Putamen (tissue), 1 donor: ENCODE results near the gene VSIG8.

Source experiments
- DNase-seq: peaks from one replicate; pipeline ENCODE4 v3.0.0-alpha.2; 2016; ENCODE audit warnings: low spot score

Gene VSIG8

DNA sequence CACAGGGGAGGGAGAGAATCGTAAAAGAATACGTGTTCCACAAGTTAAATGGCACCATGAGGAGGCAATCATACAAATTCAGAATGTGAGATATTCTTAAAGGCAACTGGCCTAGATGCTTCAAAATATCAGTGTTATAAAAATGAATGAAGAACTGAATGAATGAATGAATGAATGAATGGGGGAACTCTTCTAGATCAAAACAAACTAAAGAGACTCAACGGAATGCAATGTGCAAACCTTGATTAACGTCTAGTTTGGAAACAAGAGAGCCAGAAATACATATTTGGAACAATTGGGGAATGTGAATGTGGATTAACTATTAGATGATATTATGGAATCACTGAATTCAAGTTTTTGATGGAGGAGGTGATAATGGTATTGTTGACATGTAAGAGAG lies 20.7 kb upstream of the VSIG8 start:
- DNase-seq: no peak

DNA sequence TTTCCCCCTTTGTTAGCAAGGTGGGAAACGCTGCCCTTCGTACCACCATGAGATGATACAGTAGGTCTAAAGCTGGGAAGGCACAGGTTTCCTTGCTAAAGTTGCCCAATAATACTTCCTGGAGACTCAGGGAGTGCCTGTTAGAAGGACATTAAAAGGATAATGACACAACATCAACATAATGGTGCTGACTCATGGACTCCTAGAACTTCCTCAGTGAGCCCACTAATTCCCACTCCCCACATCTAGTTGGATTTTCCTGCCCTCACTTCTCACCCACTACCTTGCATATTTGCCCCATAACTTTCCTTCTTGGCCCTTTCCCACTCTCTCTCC lies 20.0 kb upstream of the VSIG8 start:
- no peak for DNase-seq

DNA sequence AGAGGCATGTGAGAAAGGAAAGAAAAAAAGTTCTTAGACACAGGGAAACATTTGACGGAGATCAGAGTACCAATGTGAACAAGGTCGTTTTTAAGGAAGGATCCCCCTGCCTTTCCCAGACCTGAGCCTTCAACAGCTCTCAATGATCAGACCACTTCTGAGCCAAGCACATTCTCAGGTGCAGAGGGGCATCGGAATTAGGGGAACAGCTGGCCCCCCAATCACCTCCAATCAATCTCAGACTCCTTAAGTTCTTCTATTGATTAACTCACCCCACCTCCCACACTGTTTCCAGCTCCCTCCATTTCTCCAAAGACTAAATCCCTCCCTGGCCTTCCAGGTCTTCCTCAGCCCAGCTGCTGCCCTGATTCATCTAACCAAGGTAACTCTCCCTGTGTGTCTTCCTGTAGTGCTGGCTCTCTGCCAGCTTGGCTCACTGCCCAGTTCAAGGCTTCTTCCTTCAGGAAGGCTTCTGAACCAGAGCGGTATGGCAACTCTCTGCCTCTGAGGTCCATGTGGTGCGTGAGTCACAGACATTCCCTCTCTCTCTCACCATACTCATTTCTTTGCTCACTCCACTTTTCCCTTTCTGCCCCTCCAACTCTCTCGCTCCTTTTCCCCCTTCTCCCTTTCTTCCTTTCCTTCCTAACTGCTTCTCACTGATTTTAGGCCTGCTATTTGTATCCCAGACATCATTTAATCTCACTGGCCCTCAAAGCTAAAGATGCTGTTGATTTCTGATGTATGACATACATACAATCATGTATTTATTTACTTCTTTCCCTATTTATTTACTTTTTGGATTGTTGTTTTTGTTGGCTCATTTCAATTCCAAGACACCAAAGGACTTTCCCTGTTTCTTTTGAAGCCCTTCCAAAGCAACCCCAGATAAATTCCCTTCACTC lies 19.4 kb upstream of the VSIG8 start:
- DNase-seq: no peak

DNA sequence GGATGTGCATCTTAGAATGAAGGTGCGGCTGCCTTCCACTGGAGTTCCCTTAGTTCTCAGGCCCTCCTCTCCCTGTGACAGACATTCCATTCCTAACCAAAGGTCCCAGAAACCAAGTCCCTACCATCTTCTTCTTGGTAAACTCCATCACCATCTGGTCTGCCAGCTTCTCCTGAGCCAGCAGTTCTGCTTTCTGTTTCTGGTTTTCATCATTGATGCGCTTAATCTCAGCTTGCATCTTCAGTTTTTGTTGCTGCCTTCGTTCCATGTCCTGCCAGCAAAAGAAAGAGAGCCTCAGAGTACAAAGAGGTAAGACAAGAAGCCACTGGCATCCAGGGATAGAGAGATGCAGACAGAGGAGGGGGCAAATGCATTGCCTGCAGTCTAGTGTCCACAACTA lies 18.0 kb upstream of the VSIG8 start:
- no peak for DNase-seq

DNA sequence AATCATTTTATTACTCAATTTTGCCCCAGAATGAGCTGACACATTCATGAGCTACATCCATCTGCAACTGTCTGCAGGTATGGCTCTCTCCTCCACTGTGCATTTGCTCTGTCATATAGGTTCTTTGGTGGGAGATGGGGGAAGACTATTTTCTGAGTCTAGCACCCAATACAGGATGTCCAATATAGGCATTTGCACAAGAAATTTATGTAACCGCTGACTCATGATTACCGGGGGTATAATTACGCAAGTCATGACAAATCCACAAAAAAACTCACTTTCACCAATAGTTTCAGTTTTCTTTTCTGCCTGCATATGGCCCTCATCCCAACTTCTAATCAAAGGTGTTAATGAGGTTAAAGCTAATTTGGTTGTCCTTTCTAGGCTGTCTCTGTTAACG lies 17.5 kb upstream of the VSIG8 start:
- DNase-seq: no peak

DNA sequence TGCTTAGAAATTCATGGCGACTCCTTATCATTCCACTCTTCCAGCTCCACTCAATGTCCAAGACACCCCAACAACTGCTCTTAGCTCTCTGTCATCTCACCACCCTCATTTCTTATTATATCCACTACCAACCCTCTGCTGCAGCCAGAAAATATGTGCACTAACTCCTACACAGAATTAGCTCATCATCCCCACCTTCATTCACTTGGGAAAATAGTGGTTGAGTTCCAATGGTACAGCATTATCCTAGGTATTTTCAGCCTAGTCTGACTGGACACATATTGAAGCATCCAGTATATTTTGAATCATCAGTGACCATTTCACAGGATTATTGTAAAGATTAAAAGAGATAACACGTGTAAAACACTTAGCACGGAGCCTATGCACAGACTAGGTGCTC lies 16.7 kb upstream of the VSIG8 start:
- no peak for DNase-seq

DNA sequence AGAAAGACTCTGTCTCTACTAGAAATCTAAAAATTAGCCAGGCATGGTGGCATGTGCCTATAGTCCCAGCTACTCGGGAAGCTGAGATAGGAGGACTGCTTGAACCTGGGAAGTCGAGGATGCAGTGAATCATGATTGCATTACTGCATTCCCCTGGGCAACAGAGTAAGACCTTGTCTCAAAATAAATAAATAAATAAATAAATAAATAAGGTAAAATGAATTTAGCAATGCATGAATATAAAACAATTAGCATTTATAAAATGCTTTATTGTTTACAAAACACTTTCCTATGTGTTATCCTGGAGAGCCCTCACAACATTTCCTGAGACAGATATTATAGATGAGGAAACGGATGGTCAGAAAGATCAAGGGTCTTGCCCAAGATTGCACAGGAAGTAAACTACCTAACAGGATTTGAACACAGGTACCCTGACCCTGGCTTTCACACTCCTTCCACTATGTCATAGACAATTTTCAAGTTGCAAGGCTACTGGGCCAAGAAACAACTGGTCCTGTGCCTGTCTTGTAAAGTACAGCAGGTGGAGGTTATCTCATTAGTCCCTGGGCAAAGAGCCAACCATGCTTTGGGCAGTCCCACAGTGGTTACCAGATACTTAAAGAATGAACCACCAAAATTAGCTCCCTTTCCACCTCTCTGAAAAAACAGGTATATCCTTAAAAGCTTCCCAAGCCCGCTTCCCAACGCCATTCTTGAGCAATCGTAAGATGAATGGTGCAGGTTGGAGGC lies 15.4 kb upstream of the VSIG8 start:
- DNase-seq: no peak

DNA sequence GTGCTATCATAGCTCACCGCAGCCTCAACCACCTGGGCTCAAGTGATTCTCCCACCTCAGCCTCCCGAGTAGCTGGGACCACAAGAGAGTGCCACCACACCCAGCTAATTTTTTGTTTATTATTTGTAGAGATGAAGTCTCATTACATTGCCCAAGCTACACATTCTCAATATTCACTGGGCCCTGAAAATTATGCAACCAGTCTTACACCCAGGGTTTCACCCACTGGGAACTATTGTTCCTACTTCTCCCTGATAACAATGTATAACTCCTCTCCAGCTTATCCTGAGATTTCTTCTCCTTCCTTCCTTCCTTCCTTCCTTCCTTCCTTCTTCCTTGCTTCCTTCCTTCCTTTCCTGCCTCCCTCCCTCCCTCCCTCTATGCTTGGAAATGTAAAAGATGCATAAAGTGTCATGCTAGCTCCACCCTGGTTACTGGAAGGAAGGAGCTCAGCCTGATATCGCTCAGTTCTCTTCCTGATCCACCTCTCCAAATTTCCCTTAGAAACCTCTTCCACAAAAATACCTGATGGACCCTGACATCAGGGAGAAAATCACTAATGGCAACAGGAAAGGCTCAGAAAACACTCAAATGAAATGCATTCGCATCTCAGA lies 11.2 kb upstream of the VSIG8 start:
- no peak for DNase-seq

DNA sequence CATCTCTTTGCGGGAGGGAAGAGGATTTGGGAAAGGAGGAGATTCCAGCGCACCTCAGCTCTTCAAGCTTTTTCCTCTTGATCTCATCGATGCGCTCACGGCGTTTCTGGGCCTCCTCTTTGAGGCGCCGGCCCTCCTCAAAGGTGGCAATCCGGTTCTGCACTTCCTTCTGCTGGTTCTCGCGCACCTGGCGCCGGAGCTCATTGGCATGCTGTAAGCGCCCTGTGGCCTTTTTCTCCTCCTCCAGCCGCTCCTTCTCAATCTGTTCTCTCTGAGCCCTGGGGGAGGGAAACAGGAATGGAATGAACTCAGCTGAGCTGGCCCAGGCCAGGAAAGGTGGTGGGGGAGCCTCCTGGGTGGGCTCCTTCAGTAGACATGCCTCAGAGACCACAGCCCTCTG lies 10.4 kb upstream of the VSIG8 start:
- no peak for DNase-seq

DNA sequence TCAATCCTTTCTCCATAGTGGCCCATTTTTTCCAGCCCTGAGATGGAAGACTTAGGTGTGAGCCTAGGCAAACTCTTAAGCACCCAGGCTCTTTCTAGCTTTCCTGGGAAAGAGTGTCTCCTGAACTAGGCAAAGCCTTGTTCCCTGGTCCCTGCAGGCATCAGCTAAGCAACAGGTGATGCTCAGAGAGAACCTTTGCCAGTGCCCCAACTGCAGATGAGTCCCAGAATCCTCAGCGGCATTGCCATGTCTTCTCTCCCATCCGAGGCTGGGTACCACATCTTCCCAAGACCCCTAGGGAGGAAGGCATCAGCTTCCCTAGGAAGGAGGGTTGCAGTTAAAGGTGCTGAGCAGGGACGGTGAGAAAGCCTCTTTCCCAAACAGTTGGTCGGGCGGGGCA lies 8.2 kb upstream of the VSIG8 start:
- DNase-seq: no peak

DNA sequence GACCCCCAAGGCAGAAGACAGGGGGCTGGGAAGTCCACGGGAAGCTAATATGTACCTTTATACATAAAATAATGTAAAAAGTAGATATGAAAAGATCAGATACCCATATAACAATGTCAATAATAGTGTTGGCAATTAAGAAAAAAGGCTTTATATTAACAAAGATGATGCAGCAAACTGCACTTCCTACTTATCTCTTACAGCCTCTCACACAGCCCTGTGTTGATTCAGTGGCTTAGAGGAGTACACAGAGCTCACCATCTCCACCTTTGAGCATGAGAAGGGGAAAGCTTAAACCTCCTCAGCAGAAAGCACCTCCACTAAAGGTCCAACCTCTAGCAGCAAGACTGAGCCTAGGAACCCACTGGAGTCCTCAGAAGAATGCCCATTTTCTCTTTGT lies 7.2 kb upstream of the VSIG8 start:
- no peak for DNase-seq

DNA sequence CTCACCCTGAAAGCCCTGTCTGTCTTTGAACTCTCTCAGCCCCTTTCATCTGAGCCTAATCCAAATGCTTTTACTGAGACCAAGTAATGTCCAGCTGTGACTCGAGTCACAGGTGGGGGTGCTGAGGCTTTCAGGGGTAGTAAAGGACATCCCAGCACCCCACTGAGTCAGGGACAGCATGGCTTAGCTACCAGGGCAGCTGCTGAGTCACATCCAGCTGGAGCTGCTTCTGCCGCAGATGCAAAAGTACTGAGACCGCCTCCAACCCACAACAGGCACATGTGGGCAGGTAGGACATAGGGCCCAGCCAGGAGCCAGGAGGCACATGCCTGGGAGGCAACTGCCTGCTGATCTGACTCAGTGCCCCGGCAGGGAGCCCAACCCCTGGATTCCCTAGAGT lies 6.7 kb upstream of the VSIG8 start:
- no peak for DNase-seq

DNA sequence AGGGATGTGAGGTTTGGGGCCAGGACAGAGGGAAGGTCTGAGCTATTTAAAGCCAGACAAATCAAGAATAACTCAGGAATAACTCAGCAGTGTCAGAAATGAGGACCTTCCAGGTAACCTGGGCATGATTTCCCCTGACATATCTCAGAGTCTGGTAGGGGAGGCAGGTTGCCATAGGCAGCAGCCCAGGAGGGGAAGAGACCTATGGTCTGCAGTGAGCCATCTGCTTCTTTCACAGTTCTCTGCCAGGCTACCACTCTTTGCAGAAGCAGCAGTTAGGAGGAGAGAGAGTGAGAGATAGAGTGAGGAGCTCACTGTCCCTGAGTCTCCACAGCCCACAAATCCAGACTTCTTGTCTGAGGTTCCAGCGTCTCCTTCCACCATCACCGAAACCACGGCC lies 6.3 kb upstream of the VSIG8 start:
- no peak for DNase-seq

DNA sequence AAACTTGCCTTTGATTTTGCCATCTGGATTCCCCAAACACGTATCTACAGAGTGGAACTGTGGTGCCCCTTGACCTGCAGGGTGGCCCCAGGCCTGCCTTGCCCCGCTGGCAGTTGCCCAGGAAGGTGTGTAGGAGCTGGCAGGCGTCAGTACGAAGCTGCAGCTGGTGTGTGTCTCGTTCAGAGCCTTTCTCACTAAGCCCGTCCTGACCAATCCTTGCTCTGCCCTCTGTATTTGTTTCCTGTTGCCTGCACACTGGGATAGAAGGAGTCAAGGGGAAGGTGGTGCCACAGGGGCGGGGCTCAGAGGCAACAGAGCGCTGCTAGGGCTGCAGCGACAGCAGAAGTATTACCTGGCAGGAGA lies 5.2 kb upstream of the VSIG8 start:
- DNase-seq: no peak

DNA sequence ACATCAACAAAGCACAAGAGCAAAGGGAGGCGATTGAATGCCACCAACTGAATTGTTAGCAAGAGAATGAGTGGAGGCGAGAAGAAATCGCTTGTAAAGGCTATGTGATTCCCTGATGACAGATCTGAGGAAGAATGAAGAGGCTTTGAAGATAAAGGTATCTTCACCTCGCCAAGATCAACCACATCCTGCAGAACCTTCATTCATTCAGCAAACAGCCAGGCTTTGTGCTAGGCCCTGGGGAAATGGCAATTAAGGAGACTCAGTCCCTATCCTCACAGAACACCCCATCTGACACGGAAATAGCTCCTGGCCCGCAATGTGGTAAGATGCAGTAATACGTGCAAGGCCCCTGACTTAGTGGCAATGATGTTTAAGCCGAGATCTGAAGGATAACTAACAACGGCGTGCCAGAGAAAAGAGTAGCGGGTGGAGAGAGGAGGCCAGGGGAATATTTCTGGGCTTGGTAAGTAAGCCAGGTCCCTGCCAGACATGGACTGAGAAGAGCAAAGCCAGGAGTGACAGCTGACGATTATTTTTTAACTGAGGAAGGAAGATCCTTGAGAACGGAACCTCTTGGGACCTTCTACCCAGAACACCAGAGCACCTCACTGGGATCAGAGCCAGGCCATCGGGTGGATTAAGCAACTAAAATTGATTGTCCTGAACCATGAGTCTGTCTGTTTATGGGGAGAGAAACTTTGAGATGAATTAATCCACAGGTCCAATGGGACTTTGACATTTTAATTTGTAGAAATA lies 4.6 kb upstream of the VSIG8 start:
- DNase-seq: no peak

DNA sequence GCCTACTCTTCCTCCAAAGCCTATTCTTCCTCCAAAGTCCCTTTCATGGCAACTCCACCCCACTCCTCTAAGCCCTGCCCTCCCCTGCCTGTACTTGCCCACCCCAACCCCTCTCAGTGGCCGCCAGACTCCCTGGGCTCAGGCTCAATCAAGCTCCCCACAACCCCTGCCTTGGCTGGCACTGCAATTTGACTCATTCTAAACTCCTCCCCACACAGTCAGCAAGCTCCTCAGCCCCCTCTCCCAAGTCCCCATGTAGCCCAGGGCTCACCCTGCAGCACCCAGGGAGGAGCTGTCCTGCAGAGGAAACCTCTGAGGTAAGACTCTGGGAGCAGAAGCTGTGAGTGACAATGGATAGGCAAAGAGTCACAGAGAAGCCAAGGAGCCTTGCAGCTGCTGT lies 3.6 kb upstream of the VSIG8 start:
- no peak for DNase-seq

DNA sequence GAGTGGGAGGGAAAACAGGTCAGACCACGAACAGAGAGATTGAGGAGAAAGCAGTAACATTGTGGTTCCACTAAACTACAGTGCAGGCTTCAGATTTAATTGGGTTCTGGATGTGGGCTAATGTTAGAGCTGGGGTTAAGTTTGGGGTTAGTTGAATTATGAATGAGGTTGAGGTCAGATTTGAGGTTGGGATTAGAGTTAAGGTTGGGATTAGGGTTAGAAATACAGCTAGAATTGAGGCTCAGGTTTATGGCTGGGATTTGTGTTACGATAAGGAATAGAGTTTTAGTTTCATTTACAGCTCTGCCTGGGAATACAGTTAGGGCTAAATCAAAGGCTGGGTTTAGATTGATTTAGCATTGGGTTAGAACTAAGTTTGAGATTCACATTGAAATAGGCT lies 1.8 kb upstream of the VSIG8 start:
- DNase-seq: no peak

DNA sequence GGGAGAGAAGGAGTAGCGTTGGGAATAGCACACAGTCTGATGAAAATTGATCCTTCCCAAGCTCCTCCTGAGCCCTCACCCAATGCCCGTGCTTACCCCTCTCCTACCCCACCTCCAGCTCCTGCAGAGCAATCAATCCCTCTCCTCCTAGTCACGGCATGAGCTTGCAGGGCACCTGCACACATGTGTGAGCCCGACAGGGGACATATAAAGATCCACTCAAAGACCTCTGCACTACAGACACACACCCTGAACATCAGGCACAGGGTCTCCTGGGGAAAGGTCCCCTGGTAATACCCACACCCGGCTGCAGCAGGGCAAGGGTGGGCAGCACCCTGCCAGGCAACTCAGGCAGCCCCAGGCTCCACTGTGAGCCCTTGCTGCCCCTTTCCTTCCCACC lies 426 bp downstream of the VSIG8 start:
- DNase-seq: no peak

DNA sequence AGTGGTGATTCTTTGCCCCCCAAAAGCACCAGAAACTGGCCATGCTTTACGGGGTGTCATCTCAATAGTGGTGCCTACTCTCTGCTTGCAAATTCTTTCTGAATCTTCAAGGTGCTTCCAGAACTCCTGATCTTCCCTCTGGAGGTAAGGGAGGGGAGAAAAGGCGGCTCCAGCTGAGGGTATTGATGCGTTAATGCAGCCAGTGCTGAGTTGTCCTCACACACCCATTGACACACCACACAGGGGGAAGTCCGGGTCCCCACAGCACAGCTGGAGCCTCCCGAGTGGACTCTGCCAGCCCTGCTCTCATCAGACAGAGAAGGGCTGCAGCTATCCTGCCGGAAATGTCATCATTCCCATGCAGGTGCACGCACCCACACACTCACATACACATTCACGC lies 1.2 kb downstream of the VSIG8 start:
- no peak for DNase-seq

DNA sequence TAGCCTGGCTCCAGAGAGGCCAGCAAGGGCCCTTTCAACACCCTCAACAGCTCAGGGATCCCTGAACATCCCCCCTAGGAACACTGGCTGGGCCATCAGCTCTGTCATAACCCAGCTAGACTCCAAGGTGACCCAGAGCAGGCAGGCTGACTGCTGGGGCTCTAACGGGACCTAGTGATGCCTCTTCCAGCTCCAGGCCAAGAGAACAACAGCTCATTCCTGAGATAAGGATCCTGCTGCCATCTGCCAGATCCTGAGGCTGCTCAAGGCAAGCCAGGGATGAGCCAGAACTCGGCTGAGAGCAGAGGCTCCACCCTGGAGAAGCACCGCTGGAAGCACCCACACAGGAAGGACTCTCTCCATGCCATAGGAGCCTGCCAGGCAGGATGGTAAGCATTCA lies 2.0 kb downstream of the VSIG8 start:
- DNase-seq: no peak

DNA sequence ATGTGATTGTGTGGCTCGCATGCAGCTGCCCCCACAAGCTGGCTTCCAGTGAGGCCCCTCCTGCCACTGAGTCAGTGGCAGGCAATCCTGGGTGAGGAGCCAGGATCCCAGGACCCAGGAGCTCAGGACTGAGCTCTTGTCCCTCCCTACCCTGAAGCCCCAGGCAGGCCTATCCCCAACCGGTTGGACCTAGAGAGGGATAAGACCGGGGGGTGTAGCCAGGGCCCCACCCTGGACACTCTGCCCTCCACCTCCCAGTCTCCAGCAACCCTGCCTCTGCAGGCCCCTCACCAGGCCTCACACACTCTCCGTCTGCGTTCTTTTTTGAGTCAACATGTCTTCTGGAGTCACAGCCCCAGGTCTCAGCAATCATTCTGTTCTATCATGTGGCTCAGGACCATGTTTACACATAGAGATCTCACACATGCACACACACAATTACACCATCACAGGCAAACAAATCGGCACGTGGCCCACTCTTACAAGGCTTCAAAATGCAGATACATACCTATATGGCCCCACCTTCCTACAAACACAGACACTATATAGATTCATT lies 2.6 kb downstream of the VSIG8 start:
- no peak for DNase-seq

DNA sequence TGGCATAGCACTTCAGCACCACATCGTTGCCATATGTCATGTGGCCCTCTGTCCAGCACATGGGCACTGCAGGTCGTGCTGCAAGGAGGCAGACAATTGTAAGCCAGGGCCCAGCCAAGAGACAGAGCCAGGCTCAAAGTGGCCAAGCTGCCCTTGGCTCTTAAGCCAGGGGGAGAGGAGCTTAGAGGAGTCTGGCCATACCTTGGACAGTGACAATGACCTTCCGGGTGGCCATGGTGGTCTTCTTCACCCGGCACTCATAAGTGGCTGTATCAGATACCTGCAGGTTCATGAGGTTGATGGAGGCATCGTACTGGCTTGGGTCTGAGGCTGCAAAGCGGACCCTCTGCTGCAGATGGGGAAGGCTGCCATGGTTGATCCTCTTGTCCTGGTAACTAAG lies 4.6 kb downstream of the VSIG8 start:
- DNase-seq: no peak
